ENCODE data around the gene ARHGAP28.

Gene ARHGAP28

GRCh38 chr18:6729247-6730091 is at the start of gene ARHGAP28:
ARHGAP28 (plus strand) TSS chr18:6729716; CDS start chr18:6729822, 106 bp downstream.
- peak; percentile 83 for DNase-seq

GRCh38 chr18:6681331-6681875 is 48.1 kb upstream of the ARHGAP28 start:
- DNase-seq: peak; percentile 19

GRCh38 chr18:6682437-6683111 is 46.9 kb upstream of the ARHGAP28 start:
- DNase-seq: no peak

- no peak for DNase-seq
These were observed 46.2 kb upstream of the ARHGAP28 start for GRCh38 chr18:6683112-6683876.

GRCh38 chr18:6687676-6688075 is 41.8 kb upstream of the ARHGAP28 start:
- DNase-seq: no peak

- DNase-seq: no peak
These were observed 20.6 kb upstream of the ARHGAP28 start for GRCh38 chr18:6708890-6709289.

GRCh38 chr18:6711467-6711866 is 18.0 kb upstream of the ARHGAP28 start:
- DNase-seq: no peak

- no peak for DNase-seq
These were observed 17.1 kb upstream of the ARHGAP28 start for GRCh38 chr18:6712401-6712800.

GRCh38 chr18:6714010-6714409 is 15.5 kb upstream of the ARHGAP28 start:
- DNase-seq: peak; percentile 12

- DNase-seq: no peak
These were observed 11.2 kb upstream of the ARHGAP28 start for GRCh38 chr18:6718267-6718666.

GRCh38 chr18:6719098-6719846 is 10.2 kb upstream of the ARHGAP28 start:
- DNase-seq: no peak

- DNase-seq: peak; percentile 47
These were observed 9.4 kb upstream of the ARHGAP28 start for GRCh38 chr18:6719910-6720683.

GRCh38 chr18:6721755-6722154 is 7.8 kb upstream of the ARHGAP28 start:
- DNase-seq: no peak

GRCh38 chr18:6722690-6723089 is 6.8 kb upstream of the ARHGAP28 start:
- no peak for DNase-seq

GRCh38 chr18:6724331-6724730 is 5.2 kb upstream of the ARHGAP28 start:
- DNase-seq: no peak

- no peak for DNase-seq
These were observed 1.2 kb upstream of the ARHGAP28 start for GRCh38 chr18:6728331-6728730.

- peak; percentile 84 for DNase-seq
These were observed 688 bp upstream of the ARHGAP28 start for GRCh38 chr18:6728809-6729246.

- DNase-seq: no peak
These were observed 1.1 kb downstream of the ARHGAP28 start for GRCh38 chr18:6730416-6731221.

- no peak for DNase-seq
These were observed 1.7 kb downstream of the ARHGAP28 start for GRCh38 chr18:6731222-6731596.

GRCh38 chr18:6732952-6733351 is 3.4 kb downstream of the ARHGAP28 start:
- DNase-seq: no peak

GRCh38 chr18:6733758-6734157 is 4.2 kb downstream of the ARHGAP28 start:
- DNase-seq: no peak

Data from NCI-H226 (cell line).